ENCODE results near the gene EML6.

EML6 gene

GRCh38 chr2:54909001-54909400 is 185.5 kb downstream of the EML6 start:
- H3K9me3 ChIP-seq (ENCODE audit: insufficient read depth, low read length), result no peaks in the 10 kb centered on the region
- no peaks in the 10 kb centered on the region for H3K36me3 ChIP-seq (replicated peaks; ENCODE audit: low read depth, low read length)
- no peak overlapping the region for H2AFZ ChIP-seq (ENCODE audit: low read depth, low read length)
- no peaks in the 10 kb centered on the region for H4K20me1 ChIP-seq (ENCODE audit: insufficient read depth, low read length)
- no peak for TF ChIP-seq EZH2phosphoT487 (IDR thresholded peaks at IDR 0.05; ENCODE audit: low read depth)
- TF ChIP-seq, protein P1, sequence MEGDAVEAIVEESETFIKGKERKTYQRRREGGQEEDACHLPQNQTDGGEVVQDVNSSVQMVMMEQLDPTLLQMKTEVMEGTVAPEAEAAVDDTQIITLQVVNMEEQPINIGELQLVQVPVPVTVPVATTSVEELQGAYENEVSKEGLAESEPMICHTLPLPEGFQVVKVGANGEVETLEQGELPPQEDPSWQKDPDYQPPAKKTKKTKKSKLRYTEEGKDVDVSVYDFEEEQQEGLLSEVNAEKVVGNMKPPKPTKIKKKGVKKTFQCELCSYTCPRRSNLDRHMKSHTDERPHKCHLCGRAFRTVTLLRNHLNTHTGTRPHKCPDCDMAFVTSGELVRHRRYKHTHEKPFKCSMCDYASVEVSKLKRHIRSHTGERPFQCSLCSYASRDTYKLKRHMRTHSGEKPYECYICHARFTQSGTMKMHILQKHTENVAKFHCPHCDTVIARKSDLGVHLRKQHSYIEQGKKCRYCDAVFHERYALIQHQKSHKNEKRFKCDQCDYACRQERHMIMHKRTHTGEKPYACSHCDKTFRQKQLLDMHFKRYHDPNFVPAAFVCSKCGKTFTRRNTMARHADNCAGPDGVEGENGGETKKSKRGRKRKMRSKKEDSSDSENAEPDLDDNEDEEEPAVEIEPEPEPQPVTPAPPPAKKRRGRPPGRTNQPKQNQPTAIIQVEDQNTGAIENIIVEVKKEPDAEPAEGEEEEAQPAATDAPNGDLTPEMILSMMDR (IDR thresholded peaks at IDR 0.05; ENCODE audit: low read depth, low read length), result no peak
- H3K4me2 ChIP-seq (ENCODE audit: low read length), result no peak overlapping the region
- H3K27ac ChIP-seq (ENCODE audit: low read length), result no peak overlapping the region
- no peaks in the 10 kb centered on the region for H3K4me1 ChIP-seq (ENCODE audit: low read length)
- H3K79me2 ChIP-seq (ENCODE audit: low read length), result no peaks in the 10 kb centered on the region
- no peak overlapping the region for H3K4me3 ChIP-seq (ENCODE audit: low read length)
- peaks cover 7% of the 10 kb centered on the region; the same call in 1 of the 2 replicates for H3K27me3 ChIP-seq (ENCODE audit: low read depth, low read length)
- no peak overlapping the region for H3K9ac ChIP-seq (ENCODE audit: low read length)

DNA sequence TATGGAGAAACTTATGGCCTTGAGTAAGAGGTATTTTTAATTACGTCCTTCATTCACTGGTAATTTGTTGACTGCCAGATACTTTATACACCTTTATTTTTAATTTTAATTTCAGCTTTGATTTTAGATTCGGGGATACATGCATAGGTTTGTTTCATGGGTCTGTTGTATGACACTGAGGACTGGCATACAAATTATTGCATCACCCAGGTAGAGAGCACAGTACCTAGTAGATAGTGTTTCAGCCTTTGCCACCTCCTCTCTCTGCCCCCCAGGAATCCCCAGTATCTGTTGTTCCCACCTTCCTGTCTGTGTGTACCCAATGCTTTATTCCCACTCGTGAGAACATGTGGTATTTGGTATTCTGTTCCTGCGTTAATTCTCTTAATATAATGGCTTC is 188.8 kb downstream of the EML6 start:
- no peaks in the 10 kb centered on the region for H3K36me3 ChIP-seq (replicated peaks; ENCODE audit: low read depth, low read length)

GRCh38 chr2:54912893-54913292 is 189.4 kb downstream of the EML6 start:
- Histone ChIP-seq H3K27ac (ENCODE audit: low read length) (no peak overlapping the region), H3K79me2 (ENCODE audit: low read length) (no peaks in the 10 kb centered on the region), H2AFZ (ENCODE audit: low read depth, low read length) (no peak overlapping the region), H3K9me3 (ENCODE audit: insufficient read depth, low read length) (no peaks in the 10 kb centered on the region), H3K4me1 (ENCODE audit: low read length) (peaks cover 16% of the 10 kb centered on the region), H3K27me3 (ENCODE audit: low read depth, low read length) (peaks cover 15% of the 10 kb centered on the region), H3K36me3 (replicated peaks; ENCODE audit: low read depth, low read length) (no peaks in the 10 kb centered on the region), H4K20me1 (ENCODE audit: insufficient read depth, low read length) (no peaks in the 10 kb centered on the region), H3K4me3 (ENCODE audit: low read length) (no peak overlapping the region), H3K4me2 (ENCODE audit: low read length) (no peak overlapping the region), H3K9ac (ENCODE audit: low read length) (no peak overlapping the region)
- TF ChIP-seq, protein P1 (IDR thresholded peaks at IDR 0.05; ENCODE audit: low read depth, low read length), result no peak
- no peak for TF ChIP-seq EZH2phosphoT487 (IDR thresholded peaks at IDR 0.05; ENCODE audit: low read depth)

More for the DNA sequence above, 188.8 kb downstream of the EML6 start:
- Histone ChIP-seq H3K4me1 (ENCODE audit: low read length) (peaks cover 16% of the 10 kb centered on the region), H2AFZ (ENCODE audit: low read depth, low read length) (no peak overlapping the region), H3K9ac (ENCODE audit: low read length) (no peak overlapping the region), H3K27me3 (ENCODE audit: low read depth, low read length) (peaks cover 11% of the 10 kb centered on the region; the same call in 1 of the 2 replicates), H4K20me1 (ENCODE audit: insufficient read depth, low read length) (no peaks in the 10 kb centered on the region), H3K27ac (ENCODE audit: low read length) (no peak overlapping the region), H3K79me2 (ENCODE audit: low read length) (no peaks in the 10 kb centered on the region), H3K9me3 (ENCODE audit: insufficient read depth, low read length) (no peaks in the 10 kb centered on the region), H3K4me3 (ENCODE audit: low read length) (no peak overlapping the region), H3K4me2 (ENCODE audit: low read length) (no peak overlapping the region)
- TF ChIP-seq, protein P1 (IDR thresholded peaks at IDR 0.05; ENCODE audit: low read depth, low read length), result no peak
- TF ChIP-seq EZH2phosphoT487 (IDR thresholded peaks at IDR 0.05; ENCODE audit: low read depth), result no peak

DNA sequence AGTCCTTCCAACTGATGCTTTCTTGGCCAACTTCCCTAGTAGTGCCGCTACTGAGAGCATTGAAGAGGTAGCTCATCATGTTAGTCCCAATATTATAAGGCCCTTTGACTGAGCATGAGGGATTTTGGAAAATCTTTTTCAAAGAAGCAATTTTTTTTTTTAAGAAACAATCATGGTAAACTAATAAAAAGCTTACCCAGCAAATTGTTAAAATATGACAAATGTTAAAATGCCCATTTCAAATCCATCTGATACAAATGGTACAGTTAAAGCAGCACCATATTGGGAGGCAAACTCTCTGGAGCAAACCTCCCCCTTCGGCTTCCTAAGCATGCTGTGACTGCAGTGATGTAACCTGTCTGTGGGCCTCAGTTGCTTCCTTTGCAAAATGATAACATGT is 191.2 kb downstream of the EML6 start:
- no peaks in the 10 kb centered on the region for H3K79me2 ChIP-seq (ENCODE audit: low read length)
- H3K36me3 ChIP-seq (replicated peaks; ENCODE audit: low read depth, low read length), result no peaks in the 10 kb centered on the region
- no peak overlapping the region for H3K9ac ChIP-seq (ENCODE audit: low read length)
- H3K27me3 ChIP-seq (ENCODE audit: low read depth, low read length), result peaks cover 27% of the 10 kb centered on the region
- no peak overlapping the region for H2AFZ ChIP-seq (ENCODE audit: low read depth, low read length)
- H3K4me2 ChIP-seq (ENCODE audit: low read length), result no peak overlapping the region
- H3K27ac ChIP-seq (ENCODE audit: low read length), result no peak overlapping the region
- H3K9me3 ChIP-seq (ENCODE audit: insufficient read depth, low read length), result no peaks in the 10 kb centered on the region
- H4K20me1 ChIP-seq (ENCODE audit: insufficient read depth, low read length), result no peaks in the 10 kb centered on the region
- no peak for TF ChIP-seq EZH2phosphoT487 (IDR thresholded peaks at IDR 0.05; ENCODE audit: low read depth)
- TF ChIP-seq, protein P1 (IDR thresholded peaks at IDR 0.05; ENCODE audit: low read depth, low read length), result no peak
- peaks cover 29% of the 10 kb centered on the region for H3K4me1 ChIP-seq (ENCODE audit: low read length)
- H3K4me3 ChIP-seq (ENCODE audit: low read length), result no peak overlapping the region
